Adrenal gland (tissue), 12 donors: Measurements from ENCODE around the gene ITPKC. TPM values are rescaled to one million over a fixed set of nuclear protein-coding genes. Genes with fewer than 3 reads are reported as not detected.

Experiments
- DNase-seq, 7 donors: peaks; one replicate each; pipeline ENCODE4 v3.0.0-alpha.2; 2019 to 2020
- H3K27ac ChIP-seq, 5 donors: fragments of 200-600 bp; sonication (generic) in 4 of 5; 1 replicate in 3 of 5; 2 replicates in 2 of 5; pipeline versions ENCODE4 v1.5.1 to v1.8.0; 2016 to 2020; ENCODE audit warnings: mild to moderate bottlenecking in 1 of 5
- H3K27me3 ChIP-seq: fragments of 200-600 bp; 2 replicates; pipeline ENCODE4 v1.8.0; 2021
- H3K36me3 ChIP-seq, 2 donors: fragments of 200-600 bp; replicated peaks in 1 of 2; 1 replicate in 1 of 2; 2 replicates in 1 of 2; pipeline versions ENCODE4 v1.5.1 to v1.8.0; 2018 to 2022
- H3K4me1 ChIP-seq, 2 donors: fragments of 200-600 bp; replicated peaks in 1 of 2; 1 replicate in 1 of 2; 2 replicates in 1 of 2; pipeline versions ENCODE4 v1.5.1 to v1.8.0; 2018 to 2021
- H3K4me3 ChIP-seq, 4 donors: fragments of 200-600 bp; sonication (generic) in 3 of 4; one replicate each; pipeline ENCODE4 v1.5.1; 2016 to 2018
- H3K9me3 ChIP-seq, 3 donors: fragments of 200-600 bp; sonication (generic) in 1 of 3; replicated peaks in 1 of 3; 1 replicate in 2 of 3; 2 replicates in 1 of 3; pipeline versions ENCODE4 v1.5.1 to v1.8.0; 2016 to 2021
- POLR2A ChIP-seq, 2 donors: fragments of 450-650 bp; IDR thresholded peaks; one replicate each; pipeline ENCODE4 v1.6.1; 2017; ENCODE audit warnings: antibody characterized with exemption in 2 of 2, mild to moderate bottlenecking in 2 of 2, moderate library complexity in 1 of 2
- WGBS, 4 donors: extraction: QIAGEN DNeasy Blood & Tissue Kit in 2 of 4; methylation state at CpG; one replicate each; pipeline versions ENCODE4 v1.1.5 to v1.1.7; 2013 to 2017; 5-methylcytosine and 5-hydroxymethylcytosine counted together
- intact Hi-C, 2 donors: fragments of 100-400 bp; cut with DNase I; formaldehyde crosslinking; loops; one replicate each; pipeline versions ENCODE4 v1.14.1 to v1.15.0; 2022 to 2023
- polyA plus RNA-seq, 3 donors: library from polyadenylated mRNA; stranded (reverse); fragments of 200-250 nt in 2 of 3; fragments of 350-450 nt in 1 of 3; fragmentation: Illumina TruSeq in 1 of 3; extraction: RNeasy Lipid Tissue Mini Kit (QIAGEN cat#74804) in 1 of 3; gene quantifications; one replicate each; pipeline ENCODE4 v1.2.3, GENCODE V29; 2013 to 2014
- total RNA-seq, 9 donors: library from RNA; depleted of rRNA in 4 of 9; stranded (reverse); fragments of >200 nt in 4 of 9; fragments of 120-200 nt in 1 of 9; fragmentation: NEBNext Ultra II Directional in 1 of 9; extraction: Animal tissue kit (Norgen Biotek cat#: 25700) in 1 of 9; gene quantifications; one replicate each; pipeline versions ENCODE4 v1.1.0 to v1.2.4, GENCODE V29; 2013 to 2023
- TF ChIP-seq, protein P1 (sequence below), 6 experiments: fragments of 450-650 bp in 4 of 6; fragments of 200-600 bp in 2 of 6; sonication (generic) in 1 of 6; IDR thresholded peaks; 1 replicate in 5 of 6; 2 replicates in 1 of 6; pipeline versions ENCODE4 v1.5.1 to v1.8.0; 2016 to 2021; ENCODE audit warnings: antibody characterized with exemption in 6 of 6, mild to moderate bottlenecking in 2 of 6, moderate library complexity in 1 of 6
- donor health status: healthy with polysubstance abuse.
- donor health status: Bipolar disorder and iron deficiency.
- donor health status: DM: yes; HTN: yes; CAD: no.
- donor health status: DM: no; HTN: no; CAD: no.
- donor health status: DM: no; HTN: no; CAD: no.
- donor health status: DM: yes; HTN: yes; CAD: no.

The ITPKC gene
- total and polyA plus RNA-seq, 12 donors, result 7.8 to 36.1 (median 22.5) TPM

GRCh38 chr19:40683437-40683836, 33.5 kb upstream of the ITPKC start:
- no peak for DNase-seq
- 87 to 95% (median 91%) methylated on average over 9 of the region's 9 CpGs for WGBS, 4 donors
- no peak for TF ChIP-seq POLR2A (IDR thresholded peaks at IDR 0.05)
- TF ChIP-seq, protein P1, sequence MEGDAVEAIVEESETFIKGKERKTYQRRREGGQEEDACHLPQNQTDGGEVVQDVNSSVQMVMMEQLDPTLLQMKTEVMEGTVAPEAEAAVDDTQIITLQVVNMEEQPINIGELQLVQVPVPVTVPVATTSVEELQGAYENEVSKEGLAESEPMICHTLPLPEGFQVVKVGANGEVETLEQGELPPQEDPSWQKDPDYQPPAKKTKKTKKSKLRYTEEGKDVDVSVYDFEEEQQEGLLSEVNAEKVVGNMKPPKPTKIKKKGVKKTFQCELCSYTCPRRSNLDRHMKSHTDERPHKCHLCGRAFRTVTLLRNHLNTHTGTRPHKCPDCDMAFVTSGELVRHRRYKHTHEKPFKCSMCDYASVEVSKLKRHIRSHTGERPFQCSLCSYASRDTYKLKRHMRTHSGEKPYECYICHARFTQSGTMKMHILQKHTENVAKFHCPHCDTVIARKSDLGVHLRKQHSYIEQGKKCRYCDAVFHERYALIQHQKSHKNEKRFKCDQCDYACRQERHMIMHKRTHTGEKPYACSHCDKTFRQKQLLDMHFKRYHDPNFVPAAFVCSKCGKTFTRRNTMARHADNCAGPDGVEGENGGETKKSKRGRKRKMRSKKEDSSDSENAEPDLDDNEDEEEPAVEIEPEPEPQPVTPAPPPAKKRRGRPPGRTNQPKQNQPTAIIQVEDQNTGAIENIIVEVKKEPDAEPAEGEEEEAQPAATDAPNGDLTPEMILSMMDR (IDR thresholded peaks at IDR 0.05), result no peak
- Histone ChIP-seq H3K9me3 (no peaks in the 10 kb centered on the region), H3K4me3 (no peak overlapping the region), H3K27me3 (no peaks in the 10 kb centered on the region), H3K4me1 (peaks cover 0 to 5% of the 10 kb centered on the region in 2 donors), H3K27ac (no peak overlapping the region), H3K36me3 (peaks cover 0 to 32% of the 10 kb centered on the region in 2 donors)
- intact Hi-C loops, result no loop called here

- no peak for DNase-seq
- Histone ChIP-seq H3K4me3 (no peak overlapping the region), H3K27ac (no peak overlapping the region), H3K36me3 (peaks cover 0 to 29% of the 10 kb centered on the region in 2 donors), H3K27me3 (no peaks in the 10 kb centered on the region), H3K4me1 (peaks cover 0 to 8% of the 10 kb centered on the region in 2 donors), H3K9me3 (no peaks in the 10 kb centered on the region)
- 94 to 96% (median 95%) methylated on average over 31 to 32 of the region's 32 CpGs for WGBS, 4 donors
- intact Hi-C loops, result no loop called here
- TF ChIP-seq POLR2A (IDR thresholded peaks at IDR 0.05), result no peak
Measured at GRCh38 chr19:40684280-40684679, 32.6 kb upstream of the ITPKC start.

- no peak for TF ChIP-seq POLR2A (IDR thresholded peaks at IDR 0.05)
- TF ChIP-seq, protein P1 (IDR thresholded peaks at IDR 0.05), result no peak
- H3K27me3 ChIP-seq, result no peaks in the 10 kb centered on the region
- no peaks in the 10 kb centered on the region for H3K9me3 ChIP-seq
- WGBS, 4 donors, result 76 to 95% (median 85%) methylated on average over 2 to 3 of the region's 3 CpGs
- peaks cover 5 to 12% of the 10 kb centered on the region in 2 donors for H3K4me1 ChIP-seq
- no peak overlapping the region for H3K4me3 ChIP-seq
- peak overlapping the region in 1 of 5 donors; percentile 22 for H3K27ac ChIP-seq
- no peak for DNase-seq
- intact Hi-C loops, result no loop called here
- H3K36me3 ChIP-seq, result peaks cover 0 to 27% of the 10 kb centered on the region in 2 donors
Measured at GRCh38 chr19:40685016-40685526, 31.8 kb upstream of the ITPKC start.

DNA sequence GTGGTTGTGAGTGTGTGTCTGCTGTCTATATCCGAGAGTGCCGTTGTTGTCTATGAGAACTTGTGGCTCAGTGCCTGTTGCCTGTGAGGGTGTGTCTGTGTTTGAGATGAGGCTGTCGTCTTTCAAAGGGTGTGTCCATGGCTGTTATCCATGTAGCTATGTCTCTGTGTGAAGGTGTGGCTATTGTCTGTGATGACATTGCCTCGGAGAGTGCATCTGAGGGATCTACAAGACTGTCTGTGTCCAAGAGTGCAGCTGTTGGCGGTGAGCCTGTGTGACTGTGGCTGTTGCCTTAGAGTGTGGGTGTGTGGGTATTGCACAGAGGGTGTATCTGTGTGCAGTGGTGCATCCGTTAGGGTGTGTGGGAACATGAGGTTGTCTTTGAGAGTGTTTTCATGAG, 31.3 kb upstream of the ITPKC start:
- Histone ChIP-seq H3K4me1 (peaks cover 8 to 13% of the 10 kb centered on the region in 2 donors), H3K36me3 (peaks cover 0 to 22% of the 10 kb centered on the region in 2 donors), H3K9me3 (no peaks in the 10 kb centered on the region), H3K27me3 (no peaks in the 10 kb centered on the region), H3K27ac (peak overlapping the region in 1 of 5 donors; percentile 22), H3K4me3 (no peak overlapping the region)
- 75 to 80% (median 78%) methylated on average over 4 to 6 of the region's 6 CpGs for WGBS, 4 donors
- no peak for TF ChIP-seq POLR2A (IDR thresholded peaks at IDR 0.05)
- TF ChIP-seq, protein P1 (IDR thresholded peaks at IDR 0.05), result no peak
- DNase-seq, result no peak
- intact Hi-C loops, result no loop called here
